NCI-H82 (cell line): ENCODE results near the gene GATAD2A.

Source experiments
- DNase-seq: peaks from one replicate; lab custom pipeline; 2025; lab: John Stamatoyannopoulos, UW

GATAD2A gene

GRCh38 chr19:19490214-19490968, 84.9 kb downstream of the GATAD2A start:
- peak; percentile 89 for DNase-seq

GRCh38 chr19:19491321-19492025, 86.0 kb downstream of the GATAD2A start:
- no peak for DNase-seq

- DNase-seq: no peak
Measured at GRCh38 chr19:19492026-19492610, 86.6 kb downstream of the GATAD2A start.

- no peak for DNase-seq
Measured at GRCh38 chr19:19493841-19494546, 88.5 kb downstream of the GATAD2A start.

GRCh38 chr19:19495614-19496603, 90.4 kb downstream of the GATAD2A start:
- no peak for DNase-seq

- no peak for DNase-seq
Measured at GRCh38 chr19:19498255-19498991, 92.9 kb downstream of the GATAD2A start.

GRCh38 chr19:19499272-19499995, 94.0 kb downstream of the GATAD2A start:
- no peak for DNase-seq

- DNase-seq: no peak
Measured at GRCh38 chr19:19500975-19501644, 95.6 kb downstream of the GATAD2A start.

- no peak for DNase-seq
Measured at GRCh38 chr19:19501798-19502197, 96.3 kb downstream of the GATAD2A start.

- no peak for DNase-seq
Measured at GRCh38 chr19:19502281-19502680, 96.8 kb downstream of the GATAD2A start.

- no peak for DNase-seq
Measured at GRCh38 chr19:19502808-19503602, 97.5 kb downstream of the GATAD2A start.

GRCh38 chr19:19504754-19505668, 99.5 kb downstream of the GATAD2A start:
- DNase-seq: no peak

GRCh38 chr19:19505669-19506326, 100.3 kb downstream of the GATAD2A start:
- no peak for DNase-seq

GRCh38 chr19:19506592-19506991, 101.1 kb downstream of the GATAD2A start:
- no peak for DNase-seq

GRCh38 chr19:19507354-19507753, 101.9 kb downstream of the GATAD2A start:
- no peak for DNase-seq

GRCh38 chr19:19508217-19508616, 102.7 kb downstream of the GATAD2A start:
- no peak for DNase-seq

GRCh38 chr19:19510432-19510831, 105.0 kb downstream of the GATAD2A start:
- peak; percentile 65 for DNase-seq
